GM13977 (cell line): ENCODE results near the gene CDCA8.
"Not testable (repeated sequence)": the region's sequence is repeated elsewhere in the genome, so short reads cannot be mapped to it uniquely, and the experiment has no call there.

Source experiments
- DNase-seq: peaks from one replicate; pipeline ENCODE4 v3.0.0; 2012; ENCODE audit warnings: low spot score
- CTCF ChIP-seq: IDR thresholded peaks from 2 replicates; pipeline ENCODE4 v1.5.1; 2012; ENCODE audit warnings: mild to moderate bottlenecking, control low read depth; ENCODE audit not compliant: insufficient read depth; ENCODE audit errors: extremely low read depth, missing control alignments
- in situ Hi-C: fragments of 300-500 bp; cut with MboI; formaldehyde crosslinking; loops from one replicate; pipeline ENCODE4 v1.12.0; 2022; ENCODE audit warnings: low sequenced_read_pairs, low pct_unique_long_range_greater_than_20kb, mixed read lengths, inconsistent platforms; ENCODE audit not compliant: unreplicated experiment

CDCA8 gene

GRCh38 chr1:37677808-37678207, 14.5 kb upstream of the CDCA8 start:
- in situ Hi-C loops = loop anchor here (10.0 kb wide), 1 partner anchor 73 kb away; no protein-coding TSS in a partner anchor
- TF ChIP-seq CTCF = no peak
- DNase-seq = no peak

- DNase-seq = no peak
- in situ Hi-C loops = loop anchor here (10.0 kb wide), 1 partner anchor 226 kb away; no protein-coding TSS in a partner anchor
- no peak for TF ChIP-seq CTCF
Measured at GRCh38 chr1:37680933-37681332, 11.4 kb upstream of the CDCA8 start.

- TF ChIP-seq CTCF = peak; percentile 80
Measured at GRCh38 chr1:37682334-37682987, 9.9 kb upstream of the CDCA8 start.

GRCh38 chr1:37684182-37684581, 8.1 kb upstream of the CDCA8 start:
- in situ Hi-C loops = loop anchor here (10.0 kb wide), 1 partner anchor 229 kb away; no protein-coding TSS in a partner anchor
- DNase-seq = not testable (repeated sequence)

More at GRCh38 chr1:37682334-37682987, 9.9 kb upstream of the CDCA8 start:
- DNase-seq = peak; percentile 66
- in situ Hi-C loops = loop anchor here (10.0 kb wide), 1 partner anchor 228 kb away; no protein-coding TSS in a partner anchor

- TF ChIP-seq CTCF = no peak
- in situ Hi-C loops = loop anchor here (10.0 kb wide), 1 partner anchor 231 kb away; no protein-coding TSS in a partner anchor
- no peak for DNase-seq
Measured at GRCh38 chr1:37685722-37686121, 6.6 kb upstream of the CDCA8 start.

GRCh38 chr1:37687764-37688163, 4.6 kb upstream of the CDCA8 start:
- DNase-seq = not testable (repeated sequence)
- in situ Hi-C loops = loop anchor here (10.0 kb wide), 1 partner anchor 233 kb away; no protein-coding TSS in a partner anchor

- TF ChIP-seq CTCF = no peak
- in situ Hi-C loops = loop anchor here (10.0 kb wide), 1 partner anchor 234 kb away; no protein-coding TSS in a partner anchor
- DNase-seq = no peak
Measured at GRCh38 chr1:37688926-37689325, 3.4 kb upstream of the CDCA8 start.
